NAMALWA (cell line): Measurements from ENCODE around the gene POLD3.

Source experiments
- DNase-seq: peaks from one replicate; pipeline ENCODE4 v3.0.0-alpha.2; 2015; ENCODE audit warnings: low spot score

Gene POLD3

GRCh38 chr11:74673693-74674360, 81.4 kb downstream of the POLD3 start:
- no peak for DNase-seq

GRCh38 chr11:74675761-74676160, 83.4 kb downstream of the POLD3 start:
- no peak for DNase-seq

GRCh38 chr11:74676596-74676995, 84.2 kb downstream of the POLD3 start:
- no peak for DNase-seq

GRCh38 chr11:74677131-74677530, 84.7 kb downstream of the POLD3 start:
- no peak for DNase-seq

DNA sequence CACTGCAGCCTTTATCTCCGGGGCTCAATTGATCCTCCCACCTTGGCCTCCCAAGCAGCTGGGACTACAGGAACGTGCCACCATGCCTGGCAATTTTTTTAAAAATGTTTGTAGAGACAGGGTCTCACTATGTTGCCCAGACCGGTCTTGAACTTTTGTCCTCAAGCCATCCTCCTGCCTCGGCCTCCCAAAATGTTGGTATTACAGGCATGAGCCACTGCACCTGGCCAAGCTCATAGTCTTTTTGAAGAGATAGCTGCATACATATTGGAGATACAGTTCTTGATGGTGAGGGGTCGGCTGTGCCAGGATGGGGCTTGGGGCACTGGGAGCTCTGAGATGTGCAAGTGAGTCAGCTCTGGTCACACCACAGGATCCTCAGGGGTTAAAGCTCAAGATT, 85.7 kb downstream of the POLD3 start:
- no peak for DNase-seq

GRCh38 chr11:74678591-74679512, 86.5 kb downstream of the POLD3 start:
- DNase-seq: no peak

DNA sequence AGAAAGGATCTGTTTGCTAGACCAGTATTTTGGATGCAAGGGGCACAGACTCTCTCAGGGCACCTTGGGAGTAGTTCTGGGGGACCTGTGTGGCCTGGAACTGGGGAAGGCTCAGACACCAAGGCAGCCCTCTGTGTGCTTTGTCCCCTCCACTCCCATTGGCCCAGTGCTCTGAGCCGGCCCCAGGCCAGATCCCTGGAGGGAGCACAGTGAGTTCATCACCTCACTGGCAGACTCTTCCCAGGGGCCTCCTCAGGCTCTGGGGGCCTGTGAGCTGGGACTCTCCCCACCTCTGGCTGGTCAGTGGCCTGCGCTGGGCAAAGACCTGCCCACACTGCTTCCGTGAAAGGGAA, 87.1 kb downstream of the POLD3 start:
- no peak for DNase-seq

DNA sequence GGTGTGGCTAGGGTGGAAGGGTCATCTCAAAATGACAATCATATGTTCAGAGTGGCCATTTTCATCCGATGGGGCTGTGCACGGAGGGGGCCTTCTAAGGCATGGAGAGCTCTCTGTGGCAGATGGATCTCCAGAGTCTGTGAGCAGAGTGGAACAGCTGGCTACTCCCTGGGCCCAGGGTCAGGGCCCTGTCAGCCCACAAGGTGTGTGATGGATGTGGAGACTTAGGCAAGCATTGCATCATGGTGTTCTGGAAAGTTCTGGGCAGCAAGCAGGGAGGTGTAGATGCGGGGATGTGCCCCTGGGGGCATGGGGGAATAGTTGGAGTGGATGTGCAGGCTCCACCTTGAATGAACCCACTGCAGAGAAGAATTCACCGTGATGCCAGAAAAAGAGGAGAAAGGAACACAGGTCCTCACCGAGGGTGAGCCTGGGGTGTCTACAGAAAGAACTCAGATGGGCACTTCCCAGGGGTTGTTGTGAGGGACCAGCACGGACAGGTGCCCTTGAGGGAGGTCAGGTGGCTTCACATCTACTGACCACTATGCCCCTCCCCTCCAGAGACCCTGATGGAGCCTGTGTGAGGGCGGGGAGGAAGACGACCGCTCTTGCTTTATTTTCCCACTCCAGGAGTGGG, 87.8 kb downstream of the POLD3 start:
- DNase-seq: no peak

- no peak for DNase-seq
Measured at GRCh38 chr11:74680703-74681531, 88.5 kb downstream of the POLD3 start.

GRCh38 chr11:74681686-74682651, 89.6 kb downstream of the POLD3 start:
- no peak for DNase-seq

GRCh38 chr11:74682731-74683278, 90.4 kb downstream of the POLD3 start:
- no peak for DNase-seq

DNA sequence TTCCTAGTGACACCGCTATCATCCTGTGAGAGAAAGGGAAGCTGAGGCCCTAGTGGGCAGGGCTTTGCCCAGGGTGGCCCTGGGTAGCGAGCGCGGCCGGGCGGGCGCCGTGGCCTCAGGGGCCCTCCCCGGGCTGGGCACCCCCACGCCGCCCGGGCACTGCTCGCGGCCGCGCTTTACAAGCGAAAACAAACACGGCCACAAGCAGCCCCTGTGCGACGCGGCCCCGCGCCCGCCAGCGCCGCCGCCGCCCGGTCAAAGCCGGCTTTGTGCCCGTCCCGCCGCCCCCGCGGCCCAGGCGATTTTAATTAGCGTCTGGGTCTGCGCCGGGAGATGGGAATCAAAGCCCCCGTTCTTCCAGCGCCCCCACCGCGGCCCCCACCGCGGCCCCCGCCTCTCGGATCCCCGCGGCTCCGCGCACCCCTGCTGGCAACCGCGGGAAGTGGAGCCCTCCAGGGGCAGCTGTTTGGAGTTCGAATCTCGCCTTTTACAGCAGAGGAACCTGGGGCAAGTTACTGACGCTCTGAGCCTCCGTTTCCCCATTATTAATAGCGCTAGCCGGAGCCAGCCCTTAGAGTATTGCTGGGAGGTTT, 91.0 kb downstream of the POLD3 start:
- no peak for DNase-seq

DNA sequence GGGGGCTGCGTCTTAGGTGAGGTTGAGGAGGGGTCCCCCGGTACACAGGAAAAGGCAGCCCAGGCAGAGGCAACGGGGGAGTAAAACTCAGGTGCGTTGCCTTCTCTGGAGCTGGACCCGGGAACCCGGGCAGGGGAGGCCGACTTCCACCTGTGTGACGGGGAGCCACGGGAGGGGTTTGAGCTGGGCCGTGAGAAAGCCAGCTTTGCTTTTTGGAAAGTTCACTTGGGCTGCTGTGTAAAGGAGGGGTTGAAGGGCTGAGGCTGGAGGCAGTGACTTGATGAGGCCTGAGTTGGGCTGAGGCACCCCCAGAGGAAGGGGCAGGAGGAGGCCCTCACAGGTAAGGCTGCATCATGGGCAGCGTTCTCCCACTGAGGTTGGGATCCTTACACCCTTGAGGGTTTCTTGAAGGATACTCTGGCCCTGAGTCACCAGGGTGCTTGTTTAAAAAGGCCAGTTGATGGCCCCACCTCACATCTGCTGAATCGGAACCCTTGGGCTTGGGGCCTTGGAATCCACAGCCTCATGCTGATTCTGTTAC, 91.6 kb downstream of the POLD3 start:
- DNase-seq: no peak

DNA sequence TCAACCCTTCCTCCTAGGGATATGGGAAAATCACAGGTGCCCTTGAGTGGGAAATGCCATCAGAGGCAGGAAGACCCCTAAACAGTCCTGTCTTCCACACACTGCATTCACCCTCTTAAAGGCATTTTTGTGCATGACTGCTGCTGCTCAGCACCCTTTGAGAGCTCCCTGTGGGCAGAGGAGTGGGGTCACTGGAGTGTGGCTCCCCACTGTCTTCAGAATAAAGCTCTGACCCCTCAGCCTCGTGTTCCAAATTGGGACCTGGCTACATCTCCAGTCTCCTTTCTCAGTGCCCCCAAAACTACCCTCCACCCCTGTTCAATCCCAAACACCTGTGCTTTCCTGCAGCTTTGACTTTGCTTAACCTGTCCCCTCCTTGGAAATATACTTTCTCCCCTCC, 92.3 kb downstream of the POLD3 start:
- DNase-seq: no peak

DNA sequence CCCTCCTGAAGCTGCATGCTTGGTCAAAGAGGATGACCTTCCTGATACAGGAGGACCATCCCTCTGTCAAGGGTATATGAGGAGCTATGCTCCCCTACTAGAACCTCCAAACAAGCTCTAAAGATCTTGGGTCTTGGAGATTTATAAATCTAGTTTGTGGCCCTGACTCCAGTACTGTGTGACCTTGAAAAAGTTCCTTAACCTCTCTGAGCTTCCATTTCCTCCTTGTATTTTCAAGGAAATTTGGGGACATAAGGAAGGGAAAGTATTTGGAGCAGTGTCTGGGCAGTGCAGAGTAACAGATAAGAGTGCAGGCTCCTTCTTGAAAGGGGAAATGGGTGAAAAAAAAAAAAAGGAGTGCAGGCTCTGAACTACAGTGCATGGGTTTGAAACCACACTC, 93.0 kb downstream of the POLD3 start:
- DNase-seq: no peak

DNA sequence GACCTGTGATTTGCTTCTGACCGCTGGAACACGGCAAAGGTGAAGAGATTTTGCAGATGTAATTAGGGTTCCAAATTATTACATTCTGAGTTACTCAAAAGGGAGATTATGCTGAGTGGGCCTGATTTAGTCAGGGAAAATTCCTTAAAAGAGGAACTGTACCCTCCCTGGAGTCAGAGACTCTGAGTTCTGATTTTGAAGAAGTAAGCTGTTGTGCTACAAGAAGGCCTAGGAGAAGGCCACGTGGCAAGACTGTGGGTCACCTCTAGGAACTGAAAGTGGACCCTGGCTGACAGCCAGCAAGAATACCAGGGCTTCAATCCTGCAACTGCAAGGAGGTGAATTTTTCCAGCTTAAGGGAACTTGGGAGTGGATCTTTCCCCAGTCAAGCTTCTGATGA, 93.5 kb downstream of the POLD3 start:
- DNase-seq: no peak

- no peak for DNase-seq
Measured at GRCh38 chr11:74686792-74687191, 94.4 kb downstream of the POLD3 start.

- DNase-seq: no peak
Measured at GRCh38 chr11:74687237-74688023, 95.0 kb downstream of the POLD3 start.

DNA sequence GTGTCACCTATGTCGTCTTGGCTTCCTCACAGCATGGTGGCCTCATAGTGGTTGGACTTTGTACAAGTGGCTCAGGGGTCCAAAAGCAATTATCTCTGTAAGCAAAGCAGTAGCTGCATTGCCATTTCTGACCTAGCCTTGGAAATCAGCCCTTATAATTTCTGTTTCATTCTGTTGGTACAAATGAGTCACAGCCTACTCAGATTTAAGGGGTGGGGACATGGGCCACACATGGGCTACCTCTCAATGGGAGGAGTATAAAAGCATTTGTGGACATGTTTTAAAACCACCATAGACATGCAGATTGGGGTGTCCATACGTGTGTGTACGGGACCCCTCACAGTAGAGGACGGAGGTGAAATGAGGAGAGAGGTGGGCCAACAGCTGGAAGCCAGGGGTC, 97.3 kb downstream of the POLD3 start:
- DNase-seq: no peak
